ENCODE data around the gene ADGB.
"Not testable (repeated sequence)": the region's sequence is repeated elsewhere in the genome, so short reads cannot be mapped to it uniquely, and the experiment has no call there.

Gene ADGB

GRCh38 chr6:146819596-146820320, 221.0 kb downstream of the ADGB start:
- no peak for DNase-seq (ENCODE audit: low spot score)

- DNase-seq (ENCODE audit: low spot score), result no peak
Measured at GRCh38 chr6:146827216-146827928, 228.6 kb downstream of the ADGB start.

- no peak for DNase-seq (ENCODE audit: low spot score)
Measured at GRCh38 chr6:146829792-146830565, 231.2 kb downstream of the ADGB start.

DNA sequence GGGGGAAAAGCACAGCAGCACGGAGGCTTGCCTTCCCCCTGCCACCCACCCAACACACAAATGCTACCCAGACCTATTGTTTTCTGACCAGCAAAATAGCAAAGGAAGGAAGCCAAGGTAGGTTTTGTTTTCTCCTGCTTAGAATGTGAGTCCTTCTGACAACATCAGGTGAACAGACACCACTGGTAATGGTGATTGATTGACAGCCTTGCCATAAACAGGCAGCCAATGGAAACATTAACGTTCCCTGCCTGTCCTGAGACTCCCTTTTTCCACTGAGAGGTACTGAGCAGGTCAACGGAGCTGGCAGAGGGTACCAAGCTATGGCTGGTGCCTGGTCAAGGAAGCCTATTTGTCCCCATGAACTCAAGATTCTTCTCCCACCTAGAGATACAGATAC, 234.4 kb downstream of the ADGB start:
- no peak for DNase-seq (ENCODE audit: low spot score)

DNA sequence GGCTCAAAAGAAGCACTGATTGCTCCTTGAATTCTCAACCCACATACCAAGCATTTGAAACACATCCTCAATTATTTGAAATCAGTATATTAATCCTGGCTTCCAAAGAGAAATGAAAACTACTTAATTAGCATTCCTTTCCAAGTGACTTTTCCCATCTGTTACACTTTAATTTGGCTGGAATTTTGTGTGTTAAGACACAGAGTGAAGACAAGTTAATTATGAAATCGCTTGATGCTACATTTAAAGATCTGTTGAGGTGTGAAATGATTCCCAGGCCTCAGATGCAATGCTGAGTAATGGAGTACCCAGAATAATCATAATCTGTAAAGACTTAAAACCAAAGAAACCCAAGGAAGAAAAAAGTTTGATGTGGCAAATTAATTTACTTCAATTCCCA, 241.4 kb downstream of the ADGB start:
- no peak for DNase-seq (ENCODE audit: low spot score)

- DNase-seq (ENCODE audit: low spot score), result no peak
Measured at GRCh38 chr6:146840641-146841040, 241.9 kb downstream of the ADGB start.

DNA sequence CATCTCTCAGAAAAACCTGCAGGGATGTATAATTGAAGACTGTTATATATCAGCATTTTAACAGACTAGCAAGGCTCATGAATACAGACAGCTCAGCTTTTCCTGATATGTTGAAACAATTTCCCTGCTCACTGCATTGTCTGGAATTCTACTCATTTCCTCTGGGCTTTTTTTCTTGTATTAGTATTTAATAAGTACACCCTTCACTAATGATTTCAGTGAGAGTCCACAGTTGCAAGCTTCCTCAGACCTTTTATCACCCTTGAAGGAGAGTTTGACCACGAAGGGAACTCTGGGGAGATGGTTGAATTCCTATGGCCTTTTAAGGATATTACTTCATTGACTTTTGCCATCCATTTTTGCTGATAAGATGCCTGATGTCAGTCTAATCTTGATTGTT, 248.7 kb downstream of the ADGB start:
- DNase-seq (ENCODE audit: low spot score), result no peak

GRCh38 chr6:146850238-146850896, 251.6 kb downstream of the ADGB start:
- DNase-seq (ENCODE audit: low spot score), result no peak

DNA sequence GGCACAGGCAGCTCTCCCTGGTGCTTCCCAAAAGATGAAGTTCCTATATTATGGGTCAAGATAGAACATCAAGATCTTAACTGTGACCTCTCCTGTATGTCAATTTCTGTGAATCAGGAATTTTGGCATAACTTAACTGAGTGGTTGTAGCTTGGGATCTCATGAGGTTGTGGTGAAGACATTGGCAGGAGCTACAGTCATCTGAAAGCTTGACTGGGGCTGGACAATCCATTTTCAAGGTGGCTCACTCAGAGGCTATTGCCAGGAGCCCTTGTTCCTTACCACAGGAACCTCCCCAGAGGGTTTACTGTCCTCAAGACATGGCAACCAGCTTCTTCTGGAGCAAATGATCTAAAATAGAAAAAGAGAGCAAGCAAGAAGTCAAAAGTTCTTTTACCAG, 252.2 kb downstream of the ADGB start:
- DNase-seq (ENCODE audit: low spot score), result no peak

DNA sequence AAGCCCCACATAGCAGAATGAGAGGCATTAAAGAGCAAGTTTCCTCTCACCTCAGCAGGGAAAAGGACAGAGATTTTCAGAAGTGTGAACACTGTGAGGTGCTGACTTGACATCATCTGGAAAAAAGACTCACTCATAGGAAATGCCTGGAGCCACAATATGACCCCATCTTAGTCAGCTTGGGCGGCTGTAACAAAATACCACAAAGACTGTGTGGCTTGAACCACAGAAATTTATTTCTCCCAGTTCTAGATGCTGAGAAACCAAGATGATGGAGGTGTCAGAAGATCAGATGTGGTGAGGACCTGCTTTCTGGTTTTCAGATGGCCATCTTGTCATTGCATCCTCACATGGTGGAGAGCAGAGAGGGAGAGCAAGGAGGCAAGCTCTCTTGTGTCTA, 253.1 kb downstream of the ADGB start:
- DNase-seq (ENCODE audit: low spot score), result no peak

DNA sequence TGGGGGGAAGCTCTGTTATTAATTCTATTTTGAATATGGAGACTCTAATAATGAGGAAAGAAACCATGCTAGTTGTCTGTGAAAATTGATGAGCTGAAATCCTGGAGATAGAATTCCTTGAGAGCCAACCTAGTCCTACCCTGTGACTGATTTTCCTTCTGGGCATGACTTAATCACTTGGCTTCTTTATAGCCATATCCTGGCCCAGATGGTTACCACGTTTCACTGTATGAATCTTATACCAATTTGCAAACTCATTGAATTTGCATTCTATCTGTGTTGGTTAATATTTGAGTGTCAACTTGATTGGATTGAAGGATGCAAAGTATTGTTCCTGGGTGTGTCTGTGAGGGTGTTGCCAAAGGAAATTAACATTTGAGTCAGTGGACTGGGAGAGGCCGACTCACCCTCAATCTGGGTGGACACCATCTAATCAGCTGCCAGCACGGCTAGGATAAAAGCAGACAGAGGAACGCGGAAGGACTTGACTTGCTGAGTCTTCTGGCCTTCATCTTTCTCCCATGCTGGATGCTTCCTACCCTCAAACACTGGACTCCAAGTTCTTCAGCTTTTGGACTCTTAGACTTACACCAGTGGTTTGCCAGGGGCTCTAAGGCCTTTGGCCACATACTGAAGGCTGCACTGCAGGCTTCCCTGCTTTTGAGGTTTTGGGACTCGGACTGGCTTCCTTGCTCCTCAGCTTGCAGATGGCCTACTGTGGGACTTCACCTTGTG, 255.9 kb downstream of the ADGB start:
- DNase-seq (ENCODE audit: low spot score), result not testable (repeated sequence)

- no peak for DNase-seq (ENCODE audit: low spot score)
Measured at GRCh38 chr6:146855889-146856288, 257.1 kb downstream of the ADGB start.

DNA sequence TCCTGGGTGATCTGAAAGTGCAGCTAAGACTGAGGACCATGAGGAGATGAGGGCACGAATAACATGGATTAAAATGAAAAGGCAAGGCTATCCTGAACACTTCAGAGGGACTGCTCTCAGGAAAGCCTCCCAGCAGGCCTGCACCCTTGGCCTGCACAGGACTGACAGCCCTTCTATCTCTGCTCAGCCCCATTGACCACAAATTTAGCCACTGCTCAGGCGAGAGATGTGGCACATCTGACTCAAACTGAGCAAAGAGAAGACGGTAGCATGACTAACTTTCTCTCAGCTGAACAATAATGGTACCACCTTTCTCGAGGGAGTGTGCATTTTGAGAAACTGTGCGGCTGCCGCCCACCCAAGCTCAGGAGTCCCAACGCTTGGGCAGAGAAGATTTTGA, 257.5 kb downstream of the ADGB start:
- no peak for DNase-seq (ENCODE audit: low spot score)

DNA sequence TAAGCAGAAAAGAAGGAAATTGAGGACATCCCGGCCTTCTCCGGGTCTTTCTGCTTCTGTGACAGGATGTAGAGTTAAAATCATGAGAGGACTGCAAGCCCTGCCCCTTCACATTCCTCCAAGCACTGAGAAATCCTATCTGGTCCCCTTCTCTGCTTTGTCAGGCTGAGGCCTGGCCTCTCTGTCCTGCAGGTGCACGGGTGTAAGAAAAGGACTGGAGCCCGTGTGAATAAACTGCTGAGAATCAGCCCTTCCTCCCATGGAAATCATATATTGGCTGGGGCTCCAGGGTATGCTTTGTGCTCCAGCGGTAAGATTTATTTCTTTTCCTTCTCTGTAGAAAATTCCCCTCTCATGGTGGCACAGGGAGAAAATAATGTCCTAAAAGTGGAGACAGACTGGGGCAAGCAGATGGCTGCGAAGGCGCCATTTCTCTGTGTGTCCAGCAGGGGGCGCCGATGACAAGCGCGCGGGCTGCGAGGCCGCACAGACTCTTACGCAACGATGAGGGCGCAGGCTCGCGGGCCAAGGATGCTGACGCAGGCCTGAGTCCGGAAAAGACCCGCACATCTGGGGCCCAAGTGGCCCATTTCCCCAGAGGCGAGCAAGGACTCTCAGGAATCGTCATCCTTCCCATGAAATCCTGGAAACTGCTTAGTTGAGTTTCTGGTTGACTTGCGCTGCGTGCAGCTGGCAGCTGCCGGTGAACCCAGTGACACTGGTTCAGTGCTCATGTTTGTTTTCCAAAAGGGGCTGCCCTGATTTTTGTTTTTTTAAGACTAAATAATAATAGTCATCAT, 258.6 kb downstream of the ADGB start:
- DNase-seq (ENCODE audit: low spot score), result peak; percentile 41

DNA sequence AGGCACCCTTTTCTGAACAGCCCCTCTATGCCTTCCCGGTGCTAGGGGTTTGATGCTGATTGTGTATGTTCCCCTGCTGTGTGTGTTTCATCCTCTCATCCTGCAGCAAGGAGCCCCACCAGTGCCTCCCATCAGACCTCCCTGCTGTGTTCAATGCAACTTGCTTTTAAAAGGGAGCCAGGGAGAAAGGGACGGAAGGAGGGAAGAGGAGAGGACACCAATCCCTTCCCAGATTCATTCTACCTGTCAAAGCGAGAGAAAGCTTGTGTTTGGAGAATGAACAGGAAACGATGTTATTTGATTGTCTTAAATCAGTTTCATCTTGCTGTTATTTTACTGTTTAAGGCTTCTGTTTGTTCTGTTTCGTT, 259.2 kb downstream of the ADGB start:
- no peak for DNase-seq (ENCODE audit: low spot score)

GRCh38 chr6:146859206-146859605, 260.4 kb downstream of the ADGB start:
- DNase-seq (ENCODE audit: low spot score), result no peak

DNA sequence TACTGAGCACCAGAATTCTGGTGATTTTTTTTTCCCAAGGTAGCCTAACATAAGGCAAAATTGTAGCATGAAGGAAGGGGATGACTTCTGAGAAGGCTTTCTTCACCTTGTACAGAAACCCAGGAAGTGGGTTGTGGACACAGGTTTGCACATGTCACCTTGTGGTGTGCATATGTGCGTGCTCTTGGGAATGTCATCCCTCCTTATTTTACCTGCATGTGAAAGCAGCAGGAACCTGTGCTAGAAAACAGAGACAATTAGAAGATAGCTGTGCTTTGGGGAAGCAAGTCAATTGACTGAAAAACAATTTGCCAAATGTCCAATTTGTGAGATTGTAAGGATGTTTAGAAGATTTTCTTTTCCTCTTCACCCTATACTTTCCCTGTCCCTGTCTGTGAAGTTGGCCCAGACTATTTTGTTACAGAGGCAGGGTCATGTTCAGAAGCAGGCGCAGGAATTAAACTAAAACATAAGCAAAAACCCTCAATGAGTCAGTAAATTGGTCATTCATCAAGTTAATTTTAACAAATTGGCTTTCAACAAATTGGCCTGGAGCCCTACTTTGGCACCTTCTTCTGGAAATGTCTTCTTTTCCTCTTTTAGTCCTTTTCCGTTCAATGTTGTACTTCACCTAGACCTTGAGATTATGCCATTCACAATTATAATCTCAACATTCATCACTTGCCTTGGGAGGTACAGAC, 261.2 kb downstream of the ADGB start:
- DNase-seq (ENCODE audit: low spot score), result no peak

GRCh38 chr6:146860583-146860982, 261.8 kb downstream of the ADGB start:
- no peak for DNase-seq (ENCODE audit: low spot score)

DNA sequence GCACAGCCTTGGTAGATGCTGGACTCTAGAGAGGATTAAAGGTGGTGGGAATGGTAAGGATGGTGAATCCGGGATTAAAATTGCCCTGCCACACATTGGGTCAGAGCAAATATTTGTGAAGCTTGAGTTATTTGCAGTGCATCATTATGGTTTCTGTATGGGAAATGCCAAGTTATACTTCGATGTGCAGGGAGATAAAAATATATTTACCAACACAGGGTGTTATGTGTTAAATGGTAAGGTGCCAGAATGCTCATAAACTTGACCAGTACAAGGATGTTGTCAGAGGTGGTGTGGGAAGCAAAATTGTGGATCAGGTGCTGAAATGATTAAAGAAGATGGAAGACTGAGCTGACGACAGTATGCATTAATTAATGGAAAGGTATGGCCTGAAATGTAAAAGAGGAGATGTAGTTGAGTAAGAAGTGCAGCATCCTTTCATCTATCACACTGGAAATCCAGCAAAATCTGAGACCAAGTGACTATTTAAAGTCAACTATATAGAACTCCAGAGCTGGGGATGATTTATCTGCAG, 262.3 kb downstream of the ADGB start:
- DNase-seq (ENCODE audit: low spot score), result no peak

DNA sequence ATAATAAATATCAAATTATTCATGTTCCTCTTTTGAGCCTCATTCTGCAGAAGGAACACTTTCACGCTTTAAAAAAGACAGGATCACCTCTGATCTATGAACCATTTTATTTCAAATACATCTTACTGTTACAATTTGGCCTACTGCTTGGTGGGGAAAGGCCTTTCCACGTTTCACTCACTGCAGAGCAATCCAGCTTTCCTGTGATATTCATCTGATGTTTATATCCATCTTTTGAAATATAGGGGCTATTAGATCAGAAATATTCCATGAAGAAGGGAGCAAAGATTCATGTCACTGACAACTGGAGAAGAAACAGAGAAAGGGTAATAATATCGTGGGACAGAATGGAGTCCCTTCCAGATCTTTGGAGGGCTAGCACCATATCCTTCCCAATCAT, 262.9 kb downstream of the ADGB start:
- no peak for DNase-seq (ENCODE audit: low spot score)

Data from SW480 (cell line).